Measurements from ENCODE around the gene ULK4.
"Not testable (repeated sequence)": the region's sequence is repeated elsewhere in the genome, so short reads cannot be mapped to it uniquely, and the experiment has no call there.

The ULK4 gene

DNA sequence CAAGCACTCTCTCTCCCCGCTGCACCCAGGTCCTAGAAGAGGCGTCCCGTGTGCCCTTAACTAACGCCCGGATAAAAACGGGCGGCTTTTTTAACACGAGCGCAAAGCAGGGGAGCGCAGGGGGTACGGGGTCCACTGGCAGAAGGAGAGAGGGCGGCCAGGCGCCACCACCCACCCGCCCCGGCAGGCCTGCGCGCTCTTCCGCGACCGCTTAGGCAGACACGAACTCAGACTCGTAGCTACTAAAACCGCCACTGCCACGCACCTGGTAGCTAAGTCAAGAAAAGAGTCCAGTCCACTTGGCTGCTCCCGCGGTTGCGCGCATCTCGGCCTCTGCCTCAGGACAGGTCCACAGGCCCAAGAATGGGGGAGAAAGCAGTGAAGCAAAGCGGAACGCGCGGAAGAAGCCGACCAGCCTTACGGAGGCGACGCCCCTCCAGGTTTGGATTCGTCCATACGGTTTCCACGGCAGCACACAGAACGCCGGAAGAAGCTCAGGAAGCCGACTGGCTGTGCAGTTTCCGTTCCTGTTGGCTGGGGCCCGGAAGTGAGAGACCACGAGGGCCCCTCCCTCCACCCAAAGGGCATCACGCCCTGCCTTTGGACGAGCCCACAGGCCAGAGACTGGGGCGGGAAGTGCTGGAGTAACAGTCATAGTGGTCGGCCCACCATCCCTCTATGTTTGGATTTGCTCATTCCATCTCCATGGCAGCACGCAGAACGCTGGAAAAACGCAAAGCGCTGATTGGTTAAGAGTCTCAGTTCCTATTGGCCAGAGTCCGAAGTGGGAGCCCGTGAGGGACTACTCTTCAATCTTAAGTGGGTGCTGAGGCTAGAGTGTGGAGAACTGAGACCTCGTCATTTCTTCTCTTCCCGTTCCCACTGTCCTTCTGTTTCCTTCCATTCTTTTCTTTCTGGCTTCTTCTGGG, at the start of gene ULK4:
Gene ULK4 (minus strand): TSS at position 353 of the 929 bp plus-strand sequence. CDS start 7,344 bp downstream, outside the sequence.
- peak; percentile 91 for DNase-seq

DNA sequence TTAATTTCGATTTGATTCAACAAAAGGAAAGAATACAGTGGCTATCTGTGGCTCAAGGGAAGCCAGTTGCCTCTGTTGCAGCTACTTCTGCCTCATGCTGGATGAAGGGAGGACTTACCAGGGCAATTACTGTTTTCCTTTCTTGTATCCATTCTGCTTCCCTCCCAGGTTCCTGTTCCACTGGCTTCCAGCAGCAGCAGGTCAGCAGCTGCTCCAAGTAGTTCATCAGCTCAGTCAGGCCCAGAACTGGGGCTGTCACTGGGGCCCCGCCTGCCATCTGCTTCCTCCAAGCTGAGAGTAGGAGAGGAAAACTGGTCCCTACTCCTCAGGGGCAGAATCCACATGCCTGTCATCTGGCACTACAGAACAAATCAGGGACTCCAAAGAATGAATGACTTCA, 48.6 kb upstream of the ULK4 start:
- DNase-seq = no peak

DNA sequence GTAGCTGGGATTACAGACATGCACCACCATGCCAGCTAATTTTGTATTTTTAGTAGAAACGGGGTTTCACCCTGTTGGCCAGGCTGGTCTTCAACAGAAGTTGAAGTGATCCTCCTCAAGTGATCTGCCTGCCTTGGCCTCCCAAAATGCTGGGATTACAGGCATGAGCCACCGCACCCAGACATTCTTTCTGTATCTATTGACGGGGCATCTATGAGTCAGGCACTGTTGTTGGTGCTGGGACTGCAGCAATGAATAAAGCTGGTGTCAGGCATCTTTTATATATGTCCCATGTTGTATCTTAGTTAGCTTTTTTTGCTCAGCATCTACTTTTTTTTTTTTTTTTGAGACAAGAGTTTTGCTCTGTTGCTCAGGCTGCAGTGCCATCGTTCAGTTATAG, 47.6 kb upstream of the ULK4 start:
- no peak for DNase-seq

DNA sequence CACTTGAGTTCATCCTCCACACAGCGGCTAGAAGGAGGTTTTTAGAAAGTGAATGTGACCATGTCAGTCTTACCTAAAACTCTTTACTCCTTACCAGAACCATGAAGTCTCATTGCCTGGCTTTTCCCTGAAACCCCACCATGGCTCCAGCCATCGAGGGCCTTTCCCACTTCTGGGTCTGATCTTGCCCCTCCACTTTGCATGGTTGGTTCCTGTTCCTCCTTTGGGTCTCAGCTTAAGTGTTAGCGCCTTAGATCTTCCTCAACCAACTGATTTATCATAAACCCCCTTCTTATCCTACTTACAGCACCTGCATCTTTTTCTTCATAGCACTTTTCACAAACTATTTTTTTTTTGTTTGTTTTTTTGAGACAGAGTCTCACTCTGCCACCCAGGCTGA, 45.9 kb upstream of the ULK4 start:
- DNase-seq = no peak

DNA sequence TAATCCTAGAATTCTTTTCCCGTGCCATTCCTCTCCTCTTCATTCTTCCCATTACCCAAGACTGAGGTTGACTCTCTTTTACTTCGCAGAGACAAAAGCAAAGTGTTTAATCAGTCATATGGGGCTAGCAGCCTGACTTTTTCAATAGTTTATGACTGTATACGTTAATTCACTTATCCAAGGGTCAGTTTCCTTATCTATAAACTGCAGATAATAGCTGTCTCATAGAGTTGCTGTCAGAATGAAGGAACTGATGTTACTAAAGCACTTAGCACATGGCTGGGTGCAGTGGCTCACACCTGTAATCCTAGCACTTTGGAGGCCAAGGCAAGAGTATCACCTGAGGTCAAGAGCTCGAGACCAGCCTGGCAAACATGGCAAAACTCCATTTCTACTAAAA, 43.5 kb upstream of the ULK4 start:
- DNase-seq = no peak

DNA sequence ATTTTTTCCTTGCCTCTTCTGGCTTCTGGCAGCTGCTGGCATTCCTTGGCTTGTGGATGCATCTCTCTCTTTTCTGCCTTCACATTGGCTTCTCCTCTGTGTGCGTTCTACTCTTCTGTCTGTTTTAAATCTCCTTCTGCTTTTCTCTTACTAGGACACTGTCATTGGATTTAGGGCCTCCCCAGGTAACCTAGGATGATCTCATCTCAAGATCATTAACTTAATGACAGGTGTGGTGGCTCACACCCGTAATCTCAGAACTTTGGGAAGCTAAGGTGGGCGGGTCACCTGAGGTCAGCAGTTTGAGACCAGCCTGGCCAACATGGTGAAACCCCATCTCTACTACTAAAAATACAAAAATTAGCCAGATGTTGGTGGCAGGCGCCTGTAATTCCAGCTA, 40.9 kb upstream of the ULK4 start:
- no peak for DNase-seq

DNA sequence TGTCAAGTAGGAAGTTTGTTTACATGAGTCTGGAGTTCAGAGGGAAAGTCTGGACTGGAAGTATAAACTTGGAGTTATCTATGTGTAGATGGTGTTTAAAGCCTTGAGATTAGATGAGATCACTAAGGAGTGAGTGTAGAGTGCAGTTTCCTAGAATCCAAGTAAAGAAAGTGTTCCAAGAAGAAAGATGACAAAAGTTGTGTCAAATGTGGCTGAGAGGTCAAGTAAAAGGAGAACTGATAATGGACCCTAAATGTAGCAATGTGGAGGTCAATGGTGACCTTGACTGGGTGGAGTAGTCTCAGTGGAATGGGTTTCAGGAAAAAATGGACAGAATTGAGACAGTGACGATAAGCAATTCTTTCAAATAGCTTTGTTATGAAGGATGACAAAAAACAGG, 39.9 kb upstream of the ULK4 start:
- no peak for DNase-seq

DNA sequence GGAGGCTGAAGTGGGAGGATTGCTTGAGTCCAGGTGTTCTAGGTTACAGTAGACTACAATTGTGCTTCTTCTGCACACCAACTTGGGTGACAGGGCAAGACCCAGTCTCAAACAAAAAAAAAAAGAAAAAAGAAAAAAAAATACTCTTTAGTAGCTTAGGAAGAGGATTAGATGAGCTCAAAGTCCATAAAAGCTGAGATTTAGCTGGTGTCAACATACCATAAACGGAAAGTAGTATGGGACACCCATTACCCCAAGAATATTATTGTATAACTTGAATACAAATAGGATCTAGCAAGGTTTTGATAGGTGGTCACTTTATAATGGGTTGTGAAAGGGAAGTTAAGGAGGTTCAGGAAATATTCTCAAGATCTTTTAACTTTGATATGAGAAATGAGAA, 38.0 kb upstream of the ULK4 start:
- no peak for DNase-seq

DNA sequence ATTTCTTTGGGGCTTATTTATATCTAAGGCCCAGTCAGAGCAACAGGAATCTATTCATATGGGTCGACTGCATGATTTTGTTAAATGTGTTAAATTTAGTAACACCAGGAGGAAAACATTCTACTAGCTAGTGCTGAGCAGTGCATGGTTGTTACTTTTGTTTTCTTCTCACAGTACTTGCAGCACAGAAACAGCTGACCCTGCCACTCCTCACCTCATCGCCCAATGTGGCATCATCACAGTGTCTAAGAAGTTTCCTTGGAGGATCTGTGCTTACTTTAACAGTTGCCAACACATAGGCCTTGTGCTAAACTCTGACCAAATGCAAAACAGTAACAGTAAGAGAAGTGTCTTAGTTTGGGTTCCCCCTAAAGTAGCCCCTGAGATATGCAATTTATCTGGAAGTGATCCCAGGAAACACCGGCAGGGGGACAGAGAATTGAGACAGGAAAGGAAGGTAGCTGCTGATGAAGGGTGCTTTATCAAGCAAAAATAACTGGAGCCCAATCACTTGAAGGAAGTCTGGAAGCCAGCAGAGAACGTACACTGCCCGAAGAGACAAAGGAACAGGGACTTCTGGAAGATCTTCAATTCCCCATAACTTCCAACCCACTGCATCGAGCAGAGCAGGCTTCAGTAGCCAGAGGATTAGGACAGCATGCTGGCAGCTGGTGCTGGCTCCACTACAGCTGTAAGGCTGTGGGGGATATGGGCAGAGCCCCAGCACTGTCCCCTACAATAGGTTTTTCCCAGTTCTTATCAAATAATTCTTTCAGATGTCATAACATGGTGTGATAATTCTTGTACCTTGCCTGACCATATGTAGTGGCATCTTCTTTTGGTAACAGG, 36.0 kb upstream of the ULK4 start:
- DNase-seq = no peak

DNA sequence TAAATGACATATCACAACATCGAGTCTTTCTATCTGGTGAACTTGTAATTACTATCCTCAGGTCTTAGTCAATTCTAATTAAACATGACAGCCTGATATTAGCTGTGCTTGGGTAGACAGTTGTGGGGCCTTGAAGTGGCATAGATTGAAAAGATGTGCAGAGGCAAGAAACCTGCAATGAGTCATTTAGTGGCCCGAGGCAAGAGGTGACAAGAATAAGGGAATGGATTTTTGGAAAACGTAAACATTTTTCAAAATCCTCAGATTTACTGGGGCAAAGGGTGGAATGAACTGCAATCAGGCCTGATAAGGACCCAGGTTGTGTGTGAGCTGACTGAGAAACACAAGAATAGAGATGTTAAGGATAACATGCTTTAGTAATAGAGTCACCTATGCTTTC, 29.5 kb upstream of the ULK4 start:
- no peak for DNase-seq

DNA sequence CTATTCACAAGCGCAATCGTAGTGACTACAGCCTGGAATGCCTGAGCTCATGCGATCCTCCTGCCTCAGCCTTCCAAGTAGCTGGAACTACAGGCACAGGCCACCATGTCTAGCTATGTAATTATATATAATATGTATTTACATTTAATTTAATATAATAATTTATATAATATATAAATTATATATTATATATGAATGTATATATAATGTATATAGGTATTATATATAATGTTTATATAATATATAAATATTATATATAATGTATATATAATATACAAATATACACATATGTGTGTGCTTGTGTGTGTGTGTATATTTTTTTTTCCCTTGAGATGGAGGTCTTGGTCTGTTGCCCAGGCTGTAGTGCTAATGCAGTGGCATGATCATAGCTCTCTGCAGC, 27.6 kb upstream of the ULK4 start:
- DNase-seq = no peak

DNA sequence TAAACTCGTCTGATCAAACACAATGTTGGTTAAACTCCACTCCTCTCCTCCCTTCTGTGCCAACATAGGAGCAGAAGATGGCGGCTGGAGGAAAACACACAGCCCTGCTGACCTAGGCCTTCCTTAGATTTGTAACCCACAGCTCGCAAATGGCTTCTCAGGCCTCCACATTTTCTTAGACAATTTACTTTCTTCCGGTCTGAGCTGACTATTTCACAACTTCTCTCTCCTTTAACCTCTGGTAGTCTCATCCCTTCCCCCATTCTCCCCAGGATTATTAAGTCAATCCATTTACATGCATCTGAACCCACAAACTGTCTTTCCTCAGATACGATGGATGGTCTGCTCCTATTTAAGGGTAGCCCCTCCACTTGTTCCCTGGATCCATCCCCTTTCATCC, 25.7 kb upstream of the ULK4 start:
- DNase-seq = no peak

DNA sequence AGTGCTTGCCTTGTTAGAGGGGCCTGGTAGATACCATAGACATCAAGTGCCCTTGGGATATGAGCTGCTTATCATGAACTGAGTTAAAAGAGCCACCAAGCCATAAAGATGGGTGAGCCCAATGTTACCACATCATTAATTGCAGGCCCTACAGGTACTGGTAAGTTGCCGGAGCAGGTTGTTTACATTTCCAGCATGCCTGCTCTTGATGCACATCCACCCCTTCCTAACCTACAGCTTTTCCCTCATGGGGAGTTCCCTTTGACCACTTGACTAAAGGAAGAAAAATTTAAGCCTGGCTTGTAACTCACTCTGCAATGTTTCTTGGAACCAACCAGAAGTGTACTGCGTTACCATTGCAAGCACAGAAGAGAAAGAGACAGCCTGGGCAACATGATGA, 24.7 kb upstream of the ULK4 start:
- no peak for DNase-seq

DNA sequence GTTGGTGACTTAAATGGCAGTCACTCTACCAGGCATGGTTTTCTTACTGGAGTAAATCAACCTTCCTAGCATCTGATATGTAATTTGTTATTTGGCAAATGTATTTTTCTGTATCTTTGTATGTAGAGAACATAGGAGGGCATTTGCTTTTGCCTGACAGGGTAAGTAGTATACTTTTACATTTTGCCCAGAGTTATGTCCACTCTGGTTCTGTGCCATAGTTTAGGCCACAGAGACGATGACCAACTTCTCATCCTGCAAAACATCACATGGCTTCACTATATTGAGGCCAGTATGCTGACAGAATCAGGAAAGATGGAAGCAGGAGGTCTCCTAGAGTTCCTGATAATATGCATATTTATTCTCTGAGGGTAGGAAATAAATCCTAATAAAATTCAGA, 23.1 kb upstream of the ULK4 start:
- DNase-seq = no peak

DNA sequence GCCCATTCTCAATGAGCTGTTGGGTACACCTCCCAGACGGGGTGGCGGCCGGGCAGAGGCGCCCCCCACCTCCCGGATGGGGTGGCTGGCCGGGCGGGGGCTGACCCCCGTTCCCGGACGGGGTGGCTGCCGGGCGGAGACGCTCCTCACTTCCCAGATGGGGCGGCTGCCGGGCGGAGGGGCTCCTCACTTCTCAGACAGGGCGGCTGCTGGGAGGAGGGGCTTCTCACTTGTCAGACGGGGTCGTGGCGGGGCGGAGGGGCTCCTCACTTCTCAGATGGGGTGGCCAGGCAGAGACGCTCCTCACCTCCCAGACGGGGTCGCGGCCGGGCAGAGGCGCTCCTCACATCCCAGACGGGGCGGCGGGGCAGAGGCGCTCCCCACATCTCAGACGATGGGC, 21.2 kb upstream of the ULK4 start:
- DNase-seq = not testable (repeated sequence)

DNA sequence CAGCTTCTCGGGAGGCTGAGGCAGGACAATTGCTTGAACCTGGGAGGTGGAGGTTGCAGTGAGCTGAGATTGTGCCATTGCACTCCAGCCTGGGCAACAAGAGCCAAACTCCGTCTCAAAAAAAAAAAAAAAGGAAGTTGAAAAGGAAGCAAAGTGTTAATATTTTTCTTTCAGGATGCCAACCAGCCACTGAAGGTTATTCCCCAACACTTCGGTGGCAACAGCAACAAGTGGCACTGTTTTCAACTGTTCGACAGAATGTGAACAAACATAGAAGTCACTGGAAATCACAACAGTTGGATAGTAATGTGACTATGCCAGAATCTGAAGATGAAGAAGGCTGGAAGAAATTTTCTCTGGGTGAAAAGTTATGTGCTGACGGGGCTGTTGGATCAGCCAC, 15.5 kb upstream of the ULK4 start:
- DNase-seq = not testable (repeated sequence)

DNA sequence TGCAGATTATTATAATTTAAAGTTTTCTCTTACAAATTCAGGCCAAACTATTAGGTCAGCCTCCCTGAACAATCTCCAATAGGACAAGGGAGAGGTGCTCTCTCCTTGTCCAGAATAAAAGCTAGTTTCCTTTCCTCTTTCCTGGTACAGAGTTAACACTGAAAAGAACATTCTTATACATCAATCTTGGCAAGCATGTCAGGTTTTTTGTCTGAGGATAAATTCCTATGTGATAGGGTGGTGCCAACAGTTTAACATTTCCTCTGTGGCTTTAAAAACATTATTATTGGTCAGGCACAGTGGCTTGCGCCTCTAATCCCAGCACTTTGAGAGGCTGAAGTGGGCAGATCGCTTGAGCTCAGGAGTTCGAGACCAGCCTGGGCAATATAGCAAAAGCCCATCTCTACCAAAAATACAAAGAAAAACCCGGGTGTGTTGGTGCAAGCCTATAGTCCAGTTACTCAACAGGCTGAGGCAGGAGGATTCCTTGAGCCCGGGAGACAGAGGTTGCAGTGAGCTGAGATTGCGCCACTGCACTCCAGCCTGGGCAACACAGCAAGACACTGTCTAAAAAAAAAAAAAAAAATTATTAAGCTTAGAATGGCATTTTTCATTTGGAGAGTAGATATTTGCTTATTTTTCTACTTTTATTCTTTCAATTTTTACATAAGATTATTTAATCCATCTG, 13.7 kb upstream of the ULK4 start:
- DNase-seq = no peak

DNA sequence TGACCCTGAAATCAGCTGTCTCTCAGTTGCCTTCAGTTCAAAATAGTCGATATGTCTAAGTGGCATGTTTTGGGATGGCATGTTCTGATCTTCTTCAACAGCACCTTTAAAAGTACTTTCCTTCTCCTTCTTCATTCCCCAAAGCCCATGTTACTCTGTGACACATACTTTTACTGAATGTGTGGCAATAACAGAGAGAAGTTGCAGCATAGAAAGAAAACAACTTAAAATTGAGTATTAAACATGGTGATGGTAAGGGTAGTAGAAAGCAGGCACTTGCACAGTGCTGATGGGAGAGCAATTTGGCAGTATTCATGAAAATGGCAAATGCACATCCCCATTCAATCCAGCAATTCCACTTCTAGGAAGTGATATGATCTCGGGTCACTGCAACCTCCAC, 12.3 kb upstream of the ULK4 start:
- DNase-seq = no peak

DNA sequence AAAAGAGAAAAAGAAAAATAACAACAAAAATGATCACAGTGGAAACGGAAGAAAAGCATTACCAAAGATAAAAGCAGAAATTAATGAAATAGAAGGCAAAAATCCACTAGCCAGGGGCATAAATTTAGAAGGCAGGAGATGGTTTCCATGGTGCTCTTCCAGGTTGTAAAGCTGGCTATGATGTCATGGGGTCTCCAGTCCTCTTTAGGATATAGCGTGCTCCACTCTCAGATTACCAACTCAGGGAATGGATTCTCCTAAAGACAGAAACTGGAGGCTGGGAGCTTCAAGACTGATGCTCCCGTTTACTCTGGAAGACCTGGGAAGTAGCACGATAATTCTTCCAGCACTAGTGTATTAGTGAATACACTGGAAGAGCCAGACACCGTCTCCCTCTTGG, 10.9 kb upstream of the ULK4 start:
- no peak for DNase-seq

DNA sequence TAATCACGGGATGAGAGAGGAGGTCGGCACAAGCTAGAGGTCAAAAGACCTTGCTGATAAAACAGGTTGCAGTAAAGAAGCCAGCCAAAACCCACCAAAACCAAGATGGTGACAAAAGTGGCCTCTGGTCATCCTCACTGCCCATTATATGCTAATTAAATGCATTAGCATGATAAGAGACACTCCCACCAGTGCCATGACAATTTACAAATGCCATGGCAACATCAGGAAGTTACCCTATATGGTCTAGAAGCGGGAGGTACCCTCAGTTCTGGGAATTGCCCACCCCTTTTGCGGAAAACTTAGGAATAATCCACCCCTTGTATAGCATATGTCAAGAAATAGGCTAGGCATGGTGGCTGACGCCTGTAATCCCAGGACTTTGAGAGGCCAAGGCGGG, 4.3 kb upstream of the ULK4 start:
- no peak for DNase-seq

DNA sequence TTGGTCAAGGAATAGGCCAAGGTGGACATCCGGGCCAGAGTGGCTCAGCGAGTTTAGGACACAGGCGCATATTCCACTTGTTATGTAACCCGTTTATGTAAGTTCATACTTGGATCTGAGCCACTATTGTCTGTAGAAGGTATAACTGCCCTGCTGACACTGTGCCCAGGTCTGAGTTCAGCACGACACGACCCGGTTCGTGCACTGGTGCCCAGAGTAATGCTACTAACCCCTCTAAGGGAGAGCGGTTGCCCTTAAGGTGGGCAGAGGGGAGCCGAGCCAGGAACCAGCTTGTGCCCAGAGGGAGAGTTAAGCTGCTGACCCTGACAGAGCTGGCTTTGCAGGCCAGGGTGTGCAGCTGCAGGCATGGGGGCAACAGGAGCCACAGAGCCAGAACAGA, 1.9 kb upstream of the ULK4 start:
- DNase-seq = no peak

DNA sequence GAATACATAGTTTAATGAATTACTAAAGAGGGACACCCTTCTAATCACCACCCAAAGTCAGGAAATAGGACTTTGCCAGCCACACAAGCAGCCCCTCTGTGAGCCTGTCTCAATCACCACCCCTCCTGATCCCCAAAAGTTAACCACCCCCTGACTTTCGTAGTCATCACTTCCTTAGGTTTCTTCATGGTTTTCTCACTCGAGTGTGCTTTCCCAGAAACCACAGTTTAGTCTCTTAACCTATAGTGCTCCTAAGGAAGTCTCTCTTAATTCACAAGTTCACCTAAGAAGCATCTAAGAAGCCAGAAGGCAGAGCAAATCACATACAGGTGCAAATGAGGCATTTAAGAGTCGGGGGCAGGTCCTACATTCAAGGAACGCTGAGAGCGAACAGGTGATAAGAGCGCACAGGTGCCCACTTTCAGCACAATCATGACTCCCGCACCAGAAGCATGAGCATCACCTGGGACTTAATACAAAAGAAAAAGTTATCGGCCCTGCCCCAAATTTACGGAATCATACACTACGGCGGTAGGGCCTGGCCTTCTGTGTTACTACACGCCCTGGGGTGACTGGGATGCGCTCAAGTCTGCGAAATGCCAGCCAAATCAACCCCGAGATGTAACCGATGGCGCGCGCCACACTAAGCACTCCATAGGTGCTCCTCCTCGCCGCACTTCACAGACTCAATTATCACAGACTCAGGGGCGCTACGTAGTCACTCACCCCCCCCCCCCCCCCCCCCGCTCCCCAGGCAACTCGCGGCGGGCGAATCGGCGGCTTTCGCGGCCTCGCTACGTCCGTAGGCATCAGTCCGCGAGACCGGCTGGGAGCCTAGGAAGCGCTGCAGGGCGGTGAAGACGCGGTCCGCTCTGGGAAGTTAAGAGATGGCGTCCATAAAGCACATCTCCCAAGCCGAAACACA, 815 bp downstream of the ULK4 start:
- DNase-seq = peak; percentile 61
